OCI-LY7 (cell line): ENCODE data around the gene MTM1.

Experiments
- CTCF ChIP-seq: fragments of 200-600 bp; sonication (generic); conservative IDR thresholded peaks from 2 replicates; pipeline ENCODE4 v1.5.1; 2014; ENCODE audit warnings: mild to moderate bottlenecking, antibody characterized with exemption, low read length, moderate library complexity, mixed read lengths
- EZH2phosphoT487 ChIP-seq: fragments of 200-600 bp; sonication (generic); IDR thresholded peaks from 2 replicates; pipeline ENCODE4 v1.6.1; 2018; ENCODE audit warnings: low read depth, borderline replicate concordance, mild to moderate bottlenecking, mixed run types, antibody characterized with exemption, low read length, moderate library complexity, mixed read lengths

- TF ChIP-seq CTCF (no peak), EZH2phosphoT487 (no peak)
These were observed 94.7 kb downstream of the MTM1 start for GRCh38 chrX:150663073-150663472.
